Hepatic stellate cell (primary cell): ENCODE results near the gene CARD18.

Experiments used
- DNase-seq: peaks from one replicate; pipeline ENCODE4 v3.0.0; 2011; ENCODE audit warnings: low spot score

The CARD18 gene, protein sequence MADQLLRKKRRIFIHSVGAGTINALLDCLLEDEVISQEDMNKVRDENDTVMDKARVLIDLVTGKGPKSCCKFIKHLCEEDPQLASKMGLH

DNA sequence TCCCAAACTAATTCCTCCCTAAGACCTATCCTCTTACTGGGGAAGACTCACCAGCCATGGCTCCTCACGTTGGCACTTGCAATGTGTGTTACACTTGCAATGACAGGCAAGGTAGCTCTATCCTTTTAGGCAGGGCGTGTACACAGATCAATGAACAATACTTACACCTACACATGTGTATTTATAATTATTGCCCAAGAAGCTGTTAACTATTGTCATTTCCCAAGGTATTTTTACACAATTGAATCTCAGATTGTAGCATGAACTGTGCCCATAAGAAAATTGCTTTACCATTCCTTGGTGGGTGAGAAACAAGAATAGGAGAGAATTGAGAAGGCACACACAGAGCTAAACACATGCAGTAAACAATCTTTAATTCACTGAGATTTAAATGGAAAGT lies at the start of gene CARD18:
Gene CARD18 (minus strand): TSS at position 101 of the 400 bp plus-strand sequence. CDS start 43 bp downstream, at position 58.
- no peak for DNase-seq

- no peak for DNase-seq
Measured at GRCh38 chr11:105183987-105184386, 44.4 kb upstream of the CARD18 start.

- no peak for DNase-seq
Measured at GRCh38 chr11:105183426-105183825, 43.9 kb upstream of the CARD18 start.

GRCh38 chr11:105181521-105181920 lies 42.0 kb upstream of the CARD18 start:
- peak; percentile 2 for DNase-seq

GRCh38 chr11:105181100-105181499 lies 41.5 kb upstream of the CARD18 start:
- DNase-seq: peak; percentile 14

- no peak for DNase-seq
Measured at GRCh38 chr11:105179542-105180278, 40.1 kb upstream of the CARD18 start.

GRCh38 chr11:105177658-105178057 lies 38.1 kb upstream of the CARD18 start:
- peak; percentile 41 for DNase-seq

- DNase-seq: no peak
Measured at GRCh38 chr11:105168457-105168856, 28.9 kb upstream of the CARD18 start.

GRCh38 chr11:105167244-105167643 lies 27.7 kb upstream of the CARD18 start:
- DNase-seq: no peak

DNA sequence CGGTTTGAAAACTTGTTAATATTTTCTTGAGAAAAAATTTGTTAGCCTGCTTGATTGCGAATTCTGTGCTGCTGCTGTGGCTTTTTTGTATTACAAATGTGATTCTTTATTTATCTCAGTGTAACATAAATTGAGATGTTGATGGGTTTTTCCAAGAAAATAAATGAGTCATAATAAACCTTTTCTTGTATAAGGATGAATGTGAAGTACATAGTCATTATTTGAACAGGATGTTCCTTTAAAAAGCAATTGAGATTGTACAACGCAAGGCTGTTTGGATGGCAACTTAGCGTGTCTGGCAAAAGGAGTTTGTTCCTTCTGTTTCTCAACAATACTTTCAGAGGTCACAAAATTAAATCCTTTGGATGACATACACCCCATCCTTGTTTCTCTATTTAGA lies 24.6 kb upstream of the CARD18 start:
- no peak for DNase-seq

- DNase-seq: no peak
Measured at GRCh38 chr11:105162506-105162905, 22.9 kb upstream of the CARD18 start.

GRCh38 chr11:105158436-105158835 lies 18.9 kb upstream of the CARD18 start:
- DNase-seq: no peak

DNA sequence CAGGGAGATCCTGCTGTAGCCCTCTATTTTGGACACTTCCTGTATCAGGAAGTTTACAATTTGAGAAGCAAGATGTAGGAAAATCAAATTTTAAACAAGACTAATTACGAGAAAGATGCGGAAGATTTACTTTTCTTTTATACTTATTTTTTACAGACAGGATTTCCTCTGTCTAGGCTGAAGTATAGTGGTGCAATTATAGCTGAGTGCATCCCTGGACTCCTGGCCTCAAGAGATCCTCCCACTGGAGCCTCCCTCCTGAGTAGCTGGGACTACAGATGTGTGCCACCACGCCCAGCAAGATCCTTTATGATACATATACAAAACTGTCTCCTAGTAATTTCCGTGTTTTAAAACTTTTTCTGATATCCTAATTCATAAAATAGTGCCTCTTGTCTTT lies 17.2 kb upstream of the CARD18 start:
- DNase-seq: no peak

DNA sequence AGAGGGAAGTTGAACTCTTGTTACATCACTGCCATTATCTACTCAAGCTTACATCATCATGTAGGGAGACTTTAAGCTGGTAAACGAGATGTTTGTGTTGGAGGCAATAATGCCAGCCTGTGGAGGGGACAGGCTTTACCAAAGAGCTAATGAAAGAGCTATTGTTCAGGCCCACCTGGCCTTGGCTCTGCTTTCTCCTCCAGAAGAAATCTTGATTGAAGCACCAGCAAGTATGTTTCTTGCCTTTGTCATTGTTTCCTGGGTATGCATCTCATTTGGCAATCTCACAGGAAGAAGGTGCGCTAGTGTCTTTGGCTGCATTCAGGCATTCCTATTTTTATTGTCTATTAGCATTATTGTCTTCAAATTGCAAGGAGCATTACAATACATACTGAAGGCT lies 16.7 kb upstream of the CARD18 start:
- no peak for DNase-seq

DNA sequence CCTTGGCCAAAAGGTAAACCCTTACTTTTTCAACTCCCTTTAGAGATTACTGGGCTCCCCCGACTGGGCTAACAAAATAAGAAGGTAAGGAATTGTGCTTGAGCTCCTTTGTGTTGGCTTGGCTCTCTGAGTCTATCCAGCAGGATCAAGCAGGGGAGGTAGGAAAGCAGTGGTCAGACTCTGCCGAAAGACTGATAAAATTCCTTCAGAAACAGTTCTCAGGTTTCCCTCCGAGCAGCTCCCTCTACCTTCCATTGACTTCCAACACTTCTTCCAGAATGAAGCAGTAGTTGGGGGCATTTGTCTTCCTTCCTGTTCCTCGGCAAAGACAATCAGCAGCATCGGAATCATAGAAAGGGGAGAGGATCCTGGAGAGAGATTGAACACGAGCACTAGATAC lies 16.1 kb upstream of the CARD18 start:
- no peak for DNase-seq

DNA sequence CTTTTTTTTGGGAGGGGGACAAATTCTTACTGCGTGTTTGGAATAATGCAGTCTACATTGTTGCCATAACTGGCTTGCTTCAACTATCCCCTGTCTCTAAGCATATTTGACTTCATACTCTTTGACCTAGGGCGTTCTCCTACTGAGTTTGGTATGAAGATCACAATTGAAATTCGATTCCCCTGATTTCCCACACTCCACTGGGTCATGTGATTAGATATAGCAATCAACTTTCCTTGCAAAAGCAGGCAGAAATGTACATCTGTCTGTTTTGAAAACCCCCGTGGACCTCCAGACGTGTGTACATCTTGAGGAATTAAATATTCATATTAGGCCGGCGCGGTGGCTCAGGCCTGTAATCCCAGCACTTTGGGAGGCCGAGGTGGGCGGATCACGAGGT lies 13.8 kb upstream of the CARD18 start:
- DNase-seq: no peak

DNA sequence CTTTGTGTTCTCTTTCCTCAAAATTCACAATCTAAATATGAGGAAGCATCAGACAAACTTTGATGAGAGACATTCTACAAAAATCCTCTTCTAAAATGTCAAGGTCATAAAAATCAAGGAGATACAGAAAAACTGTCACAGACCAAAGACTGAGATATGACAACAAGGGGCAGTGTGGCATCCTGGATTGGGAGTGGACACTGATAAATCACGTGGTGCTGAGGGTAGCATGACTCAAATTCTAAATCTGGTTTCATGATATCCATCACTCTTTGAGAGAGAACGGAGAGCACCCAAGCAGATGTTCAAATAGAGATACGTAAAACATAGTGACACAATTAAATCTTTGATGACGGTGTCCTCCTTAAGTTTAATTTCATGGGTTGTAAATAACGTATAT lies 13.0 kb upstream of the CARD18 start:
- DNase-seq: no peak

DNA sequence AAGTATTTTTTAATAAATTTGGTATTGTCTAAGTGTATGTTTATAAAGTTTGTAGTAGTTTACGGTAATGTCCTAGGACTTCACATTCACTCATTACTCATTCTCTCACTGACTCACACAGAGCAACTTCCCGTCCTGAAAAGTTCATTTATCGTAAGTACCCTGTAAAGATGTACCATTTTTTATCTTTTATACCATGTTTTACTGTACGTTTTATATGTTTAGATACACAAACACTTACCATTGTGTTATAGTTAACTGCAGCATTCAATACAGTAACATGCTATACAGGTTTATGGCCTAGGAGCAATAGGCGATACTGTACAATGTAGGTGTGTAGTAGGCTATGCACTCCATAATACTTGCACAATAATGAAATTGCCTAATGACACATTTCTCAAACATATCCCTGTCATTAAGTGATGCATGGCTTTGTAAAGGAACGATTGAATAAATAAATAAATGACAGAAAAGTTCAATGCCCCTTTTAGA lies 12.5 kb upstream of the CARD18 start:
- no peak for DNase-seq

DNA sequence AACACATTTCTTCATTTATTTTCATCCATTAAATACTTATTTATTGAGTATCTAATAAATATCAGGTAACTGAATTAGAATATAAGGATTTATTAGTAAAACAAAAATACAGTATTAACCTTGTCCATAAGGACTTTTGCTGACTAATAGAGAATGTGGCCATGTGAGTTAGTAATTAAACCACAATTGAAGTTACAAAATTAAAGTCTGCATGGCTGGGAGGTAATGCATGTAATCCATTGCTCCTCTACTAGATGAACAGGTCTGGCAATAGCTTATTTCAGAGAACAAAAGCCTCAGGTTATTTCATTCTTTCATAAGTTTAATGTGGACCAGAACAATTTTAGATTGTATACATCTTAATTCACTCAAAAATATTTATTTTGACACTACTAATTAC lies 9.9 kb upstream of the CARD18 start:
- no peak for DNase-seq

GRCh38 chr11:105148241-105148640 lies 8.7 kb upstream of the CARD18 start:
- DNase-seq: no peak

GRCh38 chr11:105144887-105145286 lies 5.3 kb upstream of the CARD18 start:
- peak; percentile 4 for DNase-seq

DNA sequence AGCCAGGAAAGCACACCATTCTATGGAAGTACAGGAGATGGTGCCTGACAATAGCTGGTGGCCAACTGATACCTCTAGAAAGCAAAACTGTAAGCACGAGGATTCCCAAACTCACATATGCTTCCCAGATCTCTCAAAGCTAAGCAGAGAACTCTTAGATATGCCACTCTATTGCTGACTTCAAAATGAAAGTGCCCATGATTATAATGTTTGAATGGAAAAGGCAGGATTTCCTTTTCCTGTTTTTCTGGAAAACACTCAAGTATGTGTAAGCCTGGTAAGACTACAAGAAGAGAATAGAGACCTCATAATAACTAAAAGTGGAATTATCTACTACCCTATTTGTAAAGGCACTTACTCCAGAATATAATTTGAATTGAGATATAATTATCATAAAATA lies 2.6 kb upstream of the CARD18 start:
- no peak for DNase-seq

GRCh38 chr11:105137286-105137685 lies 2.3 kb downstream of the CARD18 start:
- DNase-seq: no peak

GRCh38 chr11:105135883-105136282 lies 3.7 kb downstream of the CARD18 start:
- no peak for DNase-seq
